C4-2B (cell line): Measurements from ENCODE around the gene COL24A1.

ENCODE experiments used
- H3K27ac ChIP-seq: fragments of 450-650 bp; 2 replicates; pipeline ENCODE4 v1.5.1; 2017
- CTCF ChIP-seq: fragments of 450-650 bp; conservative IDR thresholded peaks from 2 replicates; pipeline ENCODE4 v1.5.1; 2017; ENCODE audit warnings: mild to moderate bottlenecking
- ZFX ChIP-seq: fragments of 450-650 bp; IDR thresholded peaks from 2 replicates; pipeline ENCODE4 v1.6.1; 2017

COL24A1 gene

GRCh38 chr1:85943526-85943925, 213.0 kb downstream of the COL24A1 start:
- no peak for TF ChIP-seq CTCF
- TF ChIP-seq ZFX = no peak
- no peak overlapping the region for H3K27ac ChIP-seq

GRCh38 chr1:85940656-85941306, 215.8 kb downstream of the COL24A1 start:
- no peak for TF ChIP-seq CTCF
- no peak for TF ChIP-seq ZFX
- no peak overlapping the region for H3K27ac ChIP-seq

- TF ChIP-seq CTCF (no peak), ZFX (no peak)
- no peak overlapping the region for H3K27ac ChIP-seq
Measured at GRCh38 chr1:85938829-85939228, 217.7 kb downstream of the COL24A1 start.

GRCh38 chr1:85936470-85936869, 220.1 kb downstream of the COL24A1 start:
- TF ChIP-seq CTCF (no peak), ZFX (no peak)
- no peak overlapping the region for H3K27ac ChIP-seq

GRCh38 chr1:85936057-85936456, 220.5 kb downstream of the COL24A1 start:
- TF ChIP-seq ZFX (no peak), CTCF (no peak)
- no peak overlapping the region for H3K27ac ChIP-seq

- TF ChIP-seq ZFX = no peak
- TF ChIP-seq CTCF = no peak
- H3K27ac ChIP-seq = no peak overlapping the region
Measured at GRCh38 chr1:85935234-85935633, 221.3 kb downstream of the COL24A1 start.

- TF ChIP-seq CTCF (no peak), ZFX (no peak)
- no peak overlapping the region for H3K27ac ChIP-seq
Measured at GRCh38 chr1:85934516-85934915, 222.1 kb downstream of the COL24A1 start.
